ENCODE measurements around the gene ATP6V0A1. TPM values are rescaled to one million over a fixed set of nuclear protein-coding genes. Genes with fewer than 3 reads are reported as not detected.

Gene ATP6V0A1
- total RNA-seq, 1 experiment from 2014 or later: 55.2 TPM

DNA sequence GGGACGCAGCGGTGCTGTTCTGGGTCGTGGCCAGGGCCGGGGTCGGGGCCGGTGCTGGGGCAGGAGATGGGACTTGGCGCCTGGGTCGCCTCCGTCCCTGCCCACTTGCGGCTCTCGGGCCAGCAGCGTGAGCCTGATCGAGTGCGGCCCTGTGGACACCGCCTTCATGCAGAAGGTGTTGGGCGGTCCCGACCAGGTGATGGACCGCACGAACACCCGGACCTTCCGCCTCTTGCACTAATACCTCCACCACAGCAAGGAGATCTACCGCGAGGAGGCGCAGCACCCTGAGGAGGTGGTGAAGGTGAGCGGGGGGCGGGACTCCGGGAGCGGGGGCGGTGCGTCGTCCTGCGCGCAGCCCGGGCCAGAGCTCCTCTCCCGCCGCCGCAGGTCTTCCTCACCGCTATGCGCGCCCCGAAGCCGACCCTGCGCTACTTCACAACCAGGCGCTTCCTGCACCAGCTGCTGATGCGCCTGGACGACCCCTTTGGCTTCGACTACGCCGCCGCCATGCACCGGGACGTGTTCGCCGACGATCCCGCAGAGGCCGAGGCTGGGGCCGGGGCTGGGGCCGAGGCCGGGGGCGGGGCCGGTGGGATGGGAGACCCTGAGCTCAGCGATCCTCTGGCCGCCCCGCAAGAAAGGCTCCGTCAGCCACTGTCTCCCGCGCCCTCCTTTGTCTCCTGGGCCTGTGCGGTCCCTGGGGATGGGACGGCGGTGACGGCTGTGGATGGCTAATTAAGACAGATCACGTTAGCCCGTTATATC is 89.6 kb downstream of the ATP6V0A1 start (continued):
- TF ChIP-seq SMAD4 (CRISPR knock-in tag; IDR thresholded peaks at IDR 0.05) (no peak), SMAD3 (CRISPR knock-in tag; IDR thresholded peaks at IDR 0.05; ENCODE audit: borderline replicate concordance) (no peak), E2F1 (CRISPR knock-in tag; IDR thresholded peaks at IDR 0.05) (no peak), ZMAT4 (CRISPR knock-in tag; IDR thresholded peaks at IDR 0.05) (no peak), ZNF232 (CRISPR knock-in tag; IDR thresholded peaks at IDR 0.05) (0 out of 2 replicates have a peak, but pooled peaks have one; percentile 43), JAZF1 (CRISPR knock-in tag; IDR thresholded peaks at IDR 0.05) (no peak), EMX1 (CRISPR knock-in tag; IDR thresholded peaks at IDR 0.05) (no peak), TEAD1 (CRISPR knock-in tag; IDR thresholded peaks at IDR 0.05) (no peak), E2F4 (CRISPR knock-in tag; IDR thresholded peaks at IDR 0.05; ENCODE audit: borderline replicate concordance, low read depth) (no peak), ZNF396 (CRISPR knock-in tag; IDR thresholded peaks at IDR 0.05; ENCODE audit: borderline replicate concordance) (no peak), MLX (CRISPR knock-in tag; IDR thresholded peaks at IDR 0.05) (no peak), NR2C2 (CRISPR knock-in tag; IDR thresholded peaks at IDR 0.05) (no peak), NR1H2 (CRISPR knock-in tag; IDR thresholded peaks at IDR 0.05) (no peak), AR (CRISPR knock-in tag; IDR thresholded peaks at IDR 0.05) (no peak), PRRX2 (CRISPR knock-in tag; IDR thresholded peaks at IDR 0.05) (no peak), FOXP1 (CRISPR knock-in tag; IDR thresholded peaks at IDR 0.05; ENCODE audit: borderline replicate concordance) (peak; percentile 34; the same call in 1 of the 2 replicates), MXD4 (CRISPR knock-in tag; IDR thresholded peaks at IDR 0.05; ENCODE audit: borderline replicate concordance) (no peak), ZBTB43 (CRISPR knock-in tag; IDR thresholded peaks at IDR 0.05) (no peak), TP53 (CRISPR knock-in tag; IDR thresholded peaks at IDR 0.05) (peak; percentile 68; the same call in 1 of the 2 replicates), RORB (CRISPR knock-in tag; IDR thresholded peaks at IDR 0.05) (no peak), ZNF671 (CRISPR knock-in tag; IDR thresholded peaks at IDR 0.05) (no peak), ZNF263 (CRISPR knock-in tag; IDR thresholded peaks at IDR 0.05; ENCODE audit: low read depth) (no peak), ATF1 (CRISPR knock-in tag; IDR thresholded peaks at IDR 0.05) (no peak), OVOL2 (CRISPR knock-in tag; IDR thresholded peaks at IDR 0.05; ENCODE audit: borderline replicate concordance) (no peak)
- TF ChIP-seq, protein P1, sequence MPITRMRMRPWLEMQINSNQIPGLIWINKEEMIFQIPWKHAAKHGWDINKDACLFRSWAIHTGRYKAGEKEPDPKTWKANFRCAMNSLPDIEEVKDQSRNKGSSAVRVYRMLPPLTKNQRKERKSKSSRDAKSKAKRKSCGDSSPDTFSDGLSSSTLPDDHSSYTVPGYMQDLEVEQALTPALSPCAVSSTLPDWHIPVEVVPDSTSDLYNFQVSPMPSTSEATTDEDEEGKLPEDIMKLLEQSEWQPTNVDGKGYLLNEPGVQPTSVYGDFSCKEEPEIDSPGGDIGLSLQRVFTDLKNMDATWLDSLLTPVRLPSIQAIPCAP (CRISPR knock-in tag; IDR thresholded peaks at IDR 0.05): no peak
- TF ChIP-seq, protein P2, sequence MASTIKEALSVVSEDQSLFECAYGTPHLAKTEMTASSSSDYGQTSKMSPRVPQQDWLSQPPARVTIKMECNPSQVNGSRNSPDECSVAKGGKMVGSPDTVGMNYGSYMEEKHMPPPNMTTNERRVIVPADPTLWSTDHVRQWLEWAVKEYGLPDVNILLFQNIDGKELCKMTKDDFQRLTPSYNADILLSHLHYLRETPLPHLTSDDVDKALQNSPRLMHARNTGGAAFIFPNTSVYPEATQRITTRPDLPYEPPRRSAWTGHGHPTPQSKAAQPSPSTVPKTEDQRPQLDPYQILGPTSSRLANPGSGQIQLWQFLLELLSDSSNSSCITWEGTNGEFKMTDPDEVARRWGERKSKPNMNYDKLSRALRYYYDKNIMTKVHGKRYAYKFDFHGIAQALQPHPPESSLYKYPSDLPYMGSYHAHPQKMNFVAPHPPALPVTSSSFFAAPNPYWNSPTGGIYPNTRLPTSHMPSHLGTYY (CRISPR knock-in tag; IDR thresholded peaks at IDR 0.05): no peak
- TF ChIP-seq, protein P3, sequence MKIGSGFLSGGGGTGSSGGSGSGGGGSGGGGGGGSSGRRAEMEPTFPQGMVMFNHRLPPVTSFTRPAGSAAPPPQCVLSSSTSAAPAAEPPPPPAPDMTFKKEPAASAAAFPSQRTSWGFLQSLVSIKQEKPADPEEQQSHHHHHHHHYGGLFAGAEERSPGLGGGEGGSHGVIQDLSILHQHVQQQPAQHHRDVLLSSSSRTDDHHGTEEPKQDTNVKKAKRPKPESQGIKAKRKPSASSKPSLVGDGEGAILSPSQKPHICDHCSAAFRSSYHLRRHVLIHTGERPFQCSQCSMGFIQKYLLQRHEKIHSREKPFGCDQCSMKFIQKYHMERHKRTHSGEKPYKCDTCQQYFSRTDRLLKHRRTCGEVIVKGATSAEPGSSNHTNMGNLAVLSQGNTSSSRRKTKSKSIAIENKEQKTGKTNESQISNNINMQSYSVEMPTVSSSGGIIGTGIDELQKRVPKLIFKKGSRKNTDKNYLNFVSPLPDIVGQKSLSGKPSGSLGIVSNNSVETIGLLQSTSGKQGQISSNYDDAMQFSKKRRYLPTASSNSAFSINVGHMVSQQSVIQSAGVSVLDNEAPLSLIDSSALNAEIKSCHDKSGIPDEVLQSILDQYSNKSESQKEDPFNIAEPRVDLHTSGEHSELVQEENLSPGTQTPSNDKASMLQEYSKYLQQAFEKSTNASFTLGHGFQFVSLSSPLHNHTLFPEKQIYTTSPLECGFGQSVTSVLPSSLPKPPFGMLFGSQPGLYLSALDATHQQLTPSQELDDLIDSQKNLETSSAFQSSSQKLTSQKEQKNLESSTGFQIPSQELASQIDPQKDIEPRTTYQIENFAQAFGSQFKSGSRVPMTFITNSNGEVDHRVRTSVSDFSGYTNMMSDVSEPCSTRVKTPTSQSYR (CRISPR knock-in tag; IDR thresholded peaks at IDR 0.05): no peak
